ENCODE data around the gene RPL10.

- TF ChIP-seq EZH2 (IDR thresholded peaks at IDR 0.05; ENCODE audit: insufficient read depth, poor library complexity, severe bottlenecking) (no peak), EZH2phosphoT487 (IDR thresholded peaks at IDR 0.05; ENCODE audit: insufficient read depth, low read depth) (no peak)
Measured at GRCh38 chrX:154383359-154384283, 14.6 kb upstream of the RPL10 start.
